Measurements from ENCODE around the gene CNNM3.

The CNNM3 gene

DNA sequence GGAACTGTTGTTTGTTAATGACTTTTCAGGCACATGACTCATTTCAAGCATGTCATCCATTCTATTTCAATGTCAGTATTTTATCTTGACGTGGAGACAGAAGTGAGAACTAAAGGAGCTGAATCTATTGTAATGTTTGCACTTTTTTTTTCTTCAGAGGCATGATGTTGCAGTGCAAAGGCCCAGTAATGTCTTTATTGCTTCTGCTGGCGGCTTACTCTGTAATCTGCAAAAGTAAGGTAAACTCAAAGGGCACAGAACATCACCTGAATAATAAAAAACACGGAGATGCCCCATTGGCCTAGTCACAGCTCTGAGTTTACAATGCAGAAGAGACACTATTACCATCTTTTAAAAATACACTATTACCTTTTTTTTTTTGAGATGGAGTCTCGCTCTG, 2.4 kb upstream of the CNNM3 start:
- Histone ChIP-seq H4K20me1 (ENCODE audit: low read depth, low read length) (no peaks in the 10 kb centered on the region; the same call in 1 of the 2 replicates), H3K9me3 (ENCODE audit: insufficient read depth, low read length) (no peaks in the 10 kb centered on the region), H3K9me2 (replicated peaks; ENCODE audit: insufficient read depth, low read length) (no peaks in the 10 kb centered on the region), H3K36me3 (ENCODE audit: low read length) (no peaks in the 10 kb centered on the region), H3K27ac (ENCODE audit: low read depth, low read length) (no peak overlapping the region), H3K27me3 (ENCODE audit: low read length) (no peaks in the 10 kb centered on the region), H3K79me2 (ENCODE audit: insufficient read depth, low read length) (peaks cover 17% of the 10 kb centered on the region), H3K4me2 (ENCODE audit: low read depth, low read length, poor library complexity, severe bottlenecking) (no peak overlapping the region), H2AFZ (ENCODE audit: low read depth, low read length, severe bottlenecking) (no peak overlapping the region), H3K4me3 (ENCODE audit: insufficient read depth, low read length, poor library complexity, severe bottlenecking) (no peak overlapping the region), H3F3A (ENCODE audit: insufficient read depth) (no peaks in the 10 kb centered on the region; the same call in 1 of the 2 replicates), H3K9ac (ENCODE audit: low read length) (no peak overlapping the region)
- no peak for TF ChIP-seq EZH2phosphoT487 (conservative IDR thresholded peaks at IDR 0.05; ENCODE audit: low read length)
- TF ChIP-seq, protein P1, sequence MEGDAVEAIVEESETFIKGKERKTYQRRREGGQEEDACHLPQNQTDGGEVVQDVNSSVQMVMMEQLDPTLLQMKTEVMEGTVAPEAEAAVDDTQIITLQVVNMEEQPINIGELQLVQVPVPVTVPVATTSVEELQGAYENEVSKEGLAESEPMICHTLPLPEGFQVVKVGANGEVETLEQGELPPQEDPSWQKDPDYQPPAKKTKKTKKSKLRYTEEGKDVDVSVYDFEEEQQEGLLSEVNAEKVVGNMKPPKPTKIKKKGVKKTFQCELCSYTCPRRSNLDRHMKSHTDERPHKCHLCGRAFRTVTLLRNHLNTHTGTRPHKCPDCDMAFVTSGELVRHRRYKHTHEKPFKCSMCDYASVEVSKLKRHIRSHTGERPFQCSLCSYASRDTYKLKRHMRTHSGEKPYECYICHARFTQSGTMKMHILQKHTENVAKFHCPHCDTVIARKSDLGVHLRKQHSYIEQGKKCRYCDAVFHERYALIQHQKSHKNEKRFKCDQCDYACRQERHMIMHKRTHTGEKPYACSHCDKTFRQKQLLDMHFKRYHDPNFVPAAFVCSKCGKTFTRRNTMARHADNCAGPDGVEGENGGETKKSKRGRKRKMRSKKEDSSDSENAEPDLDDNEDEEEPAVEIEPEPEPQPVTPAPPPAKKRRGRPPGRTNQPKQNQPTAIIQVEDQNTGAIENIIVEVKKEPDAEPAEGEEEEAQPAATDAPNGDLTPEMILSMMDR (IDR thresholded peaks at IDR 0.05; ENCODE audit: insufficient read depth, low read length, poor library complexity, severe bottlenecking) = no peak

- H3K27me3 ChIP-seq (ENCODE audit: low read length) = no peaks in the 10 kb centered on the region
- H2AFZ ChIP-seq (ENCODE audit: low read depth, low read length, severe bottlenecking) = peak overlapping the region; percentile 75
- no peaks in the 10 kb centered on the region; the same call in 1 of the 2 replicates for H3F3A ChIP-seq (ENCODE audit: insufficient read depth)
- peak overlapping the region; percentile 72 for H3K9ac ChIP-seq (ENCODE audit: low read length)
- no peaks in the 10 kb centered on the region; the same call in 1 of the 2 replicates for H4K20me1 ChIP-seq (ENCODE audit: low read depth, low read length)
- no peaks in the 10 kb centered on the region for H3K36me3 ChIP-seq (ENCODE audit: low read length)
- H3K9me3 ChIP-seq (ENCODE audit: insufficient read depth, low read length) = no peaks in the 10 kb centered on the region
- peak overlapping the region; percentile 76 for H3K4me3 ChIP-seq (ENCODE audit: insufficient read depth, low read length, poor library complexity, severe bottlenecking)
- H3K9me2 ChIP-seq (replicated peaks; ENCODE audit: insufficient read depth, low read length) = no peaks in the 10 kb centered on the region
- TF ChIP-seq, protein P1 (IDR thresholded peaks at IDR 0.05; ENCODE audit: insufficient read depth, low read length, poor library complexity, severe bottlenecking) = no peak
- TF ChIP-seq EZH2phosphoT487 (conservative IDR thresholded peaks at IDR 0.05; ENCODE audit: low read length) = no peak
- peaks cover 27% of the 10 kb centered on the region for H3K79me2 ChIP-seq (ENCODE audit: insufficient read depth, low read length)
- 0 out of 2 replicates have a peak overlapping the region, but pooled peaks have one; percentile 31 for H3K27ac ChIP-seq (ENCODE audit: low read depth, low read length)
- H3K4me2 ChIP-seq (ENCODE audit: low read depth, low read length, poor library complexity, severe bottlenecking) = peak overlapping the region; percentile 74
Measured at GRCh38 chr2:96815326-96816126, 542 bp upstream of the CNNM3 start.

DNA sequence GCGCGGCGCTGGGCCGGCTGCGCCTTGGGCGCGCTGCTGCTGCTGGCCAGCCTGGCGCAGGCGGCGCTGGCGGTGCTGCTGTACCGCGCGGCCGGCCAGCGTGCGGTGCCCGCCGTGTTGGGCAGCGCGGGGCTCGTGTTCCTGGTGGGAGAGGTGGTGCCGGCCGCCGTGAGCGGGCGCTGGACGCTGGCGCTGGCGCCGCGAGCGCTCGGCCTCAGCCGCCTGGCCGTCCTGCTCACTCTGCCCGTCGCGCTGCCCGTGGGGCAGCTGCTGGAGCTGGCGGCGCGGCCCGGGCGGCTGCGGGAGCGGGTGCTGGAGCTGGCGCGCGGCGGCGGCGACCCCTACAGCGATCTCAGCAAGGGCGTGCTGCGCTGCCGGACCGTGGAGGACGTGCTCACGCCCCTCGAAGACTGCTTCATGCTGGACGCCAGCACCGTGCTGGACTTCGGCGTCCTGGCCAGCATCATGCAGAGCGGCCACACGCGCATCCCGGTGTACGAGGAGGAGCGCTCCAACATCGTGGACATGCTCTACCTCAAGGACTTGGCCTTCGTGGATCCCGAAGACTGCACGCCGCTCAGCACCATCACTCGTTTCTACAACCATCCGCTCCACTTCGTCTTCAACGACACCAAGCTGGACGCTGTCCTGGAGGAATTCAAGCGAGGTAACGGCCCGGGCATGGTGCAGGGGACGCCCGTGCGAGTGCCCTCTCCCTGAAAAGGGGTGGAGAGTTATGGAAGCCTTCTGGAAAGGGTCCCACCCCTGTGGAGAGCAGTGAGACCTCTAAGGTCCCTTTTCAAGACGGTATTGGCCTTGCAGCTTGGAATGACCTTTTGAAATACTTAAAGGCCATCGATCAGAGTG, 1.0 kb downstream of the CNNM3 start:
- TF ChIP-seq, protein P1 (IDR thresholded peaks at IDR 0.05; ENCODE audit: insufficient read depth, low read length, poor library complexity, severe bottlenecking) = no peak
- TF ChIP-seq EZH2phosphoT487 (conservative IDR thresholded peaks at IDR 0.05; ENCODE audit: low read length) = no peak
- Histone ChIP-seq H3K4me2 (ENCODE audit: low read depth, low read length, poor library complexity, severe bottlenecking) (peak overlapping the region; percentile 61), H4K20me1 (ENCODE audit: low read depth, low read length) (no peaks in the 10 kb centered on the region; the same call in 1 of the 2 replicates), H3K27ac (ENCODE audit: low read depth, low read length) (no peak overlapping the region; the same call in 1 of the 2 replicates), H3K36me3 (ENCODE audit: low read length) (no peaks in the 10 kb centered on the region), H3K9ac (ENCODE audit: low read length) (peak overlapping the region; percentile 72), H3K4me3 (ENCODE audit: insufficient read depth, low read length, poor library complexity, severe bottlenecking) (peak overlapping the region; percentile 76), H3K27me3 (ENCODE audit: low read length) (no peaks in the 10 kb centered on the region), H3K79me2 (ENCODE audit: insufficient read depth, low read length) (peaks cover 38% of the 10 kb centered on the region), H3K9me3 (ENCODE audit: insufficient read depth, low read length) (no peaks in the 10 kb centered on the region), H2AFZ (ENCODE audit: low read depth, low read length, severe bottlenecking) (no peak overlapping the region), H3F3A (ENCODE audit: insufficient read depth) (no peaks in the 10 kb centered on the region; the same call in 1 of the 2 replicates), H3K9me2 (replicated peaks; ENCODE audit: insufficient read depth, low read length) (no peaks in the 10 kb centered on the region)
